Muscle of leg (tissue), 11 donors: Measurements from ENCODE around the gene SLC27A3. TPM values are rescaled to one million over a fixed set of nuclear protein-coding genes. Genes with fewer than 3 reads are reported as not detected.

Source experiments
- DNase-seq: peaks from one replicate; pipeline ENCODE4 v3.0.0; 2013
- H3K27ac ChIP-seq: one replicate; pipeline ENCODE4 v1.5.1; 2013; ENCODE audit warnings: mild to moderate bottlenecking, low read length, control low read depth
- H3K27me3 ChIP-seq: one replicate; pipeline ENCODE4 v1.6.1; 2013; ENCODE audit warnings: low read length; ENCODE audit not compliant: control insufficient read depth, insufficient read depth
- H3K36me3 ChIP-seq: one replicate; pipeline ENCODE4 v1.6.1; 2013; ENCODE audit warnings: low read length; ENCODE audit not compliant: control insufficient read depth, insufficient read depth
- H3K4me1 ChIP-seq: one replicate; pipeline ENCODE4 v1.6.1; 2013; ENCODE audit warnings: low read length; ENCODE audit not compliant: control insufficient read depth, insufficient read depth
- H3K4me3 ChIP-seq: one replicate; pipeline ENCODE4 v1.5.1; 2013; ENCODE audit warnings: low read length, control low read depth
- H3K9me3 ChIP-seq: replicated peaks from 2 replicates; pipeline ENCODE4 v1.6.1; 2013; ENCODE audit warnings: low read depth, low read length; ENCODE audit not compliant: control insufficient read depth
- WGBS: methylation state at CpG from one replicate; pipeline ENCODE4 v1.1.5; 2013; ENCODE audit warnings: missing lambda C conversion rate; ENCODE audit not compliant: insufficient coverage; 5-methylcytosine and 5-hydroxymethylcytosine counted together
- polyA plus RNA-seq, 8 donors: library from polyadenylated mRNA; unstranded; fragments of 120-200 nt; gene quantifications; one replicate each; pipeline versions ENCODE4 v1.2.1 to v1.2.3, GENCODE V29; 2013; ENCODE audit warnings: inconsistent platforms in 1 of 8, low replicate concordance in 1 of 8; ENCODE audit not compliant: insufficient read length in 8 of 8, insufficient read depth in 1 of 8
- total RNA-seq: library from RNA; stranded (reverse); fragments of 120-200 nt; gene quantifications from one replicate; pipeline ENCODE4 v1.2.4, GENCODE V29; 2013

The SLC27A3 gene
- total and polyA plus RNA-seq, 9 donors = 17.7 to 32.7 (median 25.9) TPM

DNA sequence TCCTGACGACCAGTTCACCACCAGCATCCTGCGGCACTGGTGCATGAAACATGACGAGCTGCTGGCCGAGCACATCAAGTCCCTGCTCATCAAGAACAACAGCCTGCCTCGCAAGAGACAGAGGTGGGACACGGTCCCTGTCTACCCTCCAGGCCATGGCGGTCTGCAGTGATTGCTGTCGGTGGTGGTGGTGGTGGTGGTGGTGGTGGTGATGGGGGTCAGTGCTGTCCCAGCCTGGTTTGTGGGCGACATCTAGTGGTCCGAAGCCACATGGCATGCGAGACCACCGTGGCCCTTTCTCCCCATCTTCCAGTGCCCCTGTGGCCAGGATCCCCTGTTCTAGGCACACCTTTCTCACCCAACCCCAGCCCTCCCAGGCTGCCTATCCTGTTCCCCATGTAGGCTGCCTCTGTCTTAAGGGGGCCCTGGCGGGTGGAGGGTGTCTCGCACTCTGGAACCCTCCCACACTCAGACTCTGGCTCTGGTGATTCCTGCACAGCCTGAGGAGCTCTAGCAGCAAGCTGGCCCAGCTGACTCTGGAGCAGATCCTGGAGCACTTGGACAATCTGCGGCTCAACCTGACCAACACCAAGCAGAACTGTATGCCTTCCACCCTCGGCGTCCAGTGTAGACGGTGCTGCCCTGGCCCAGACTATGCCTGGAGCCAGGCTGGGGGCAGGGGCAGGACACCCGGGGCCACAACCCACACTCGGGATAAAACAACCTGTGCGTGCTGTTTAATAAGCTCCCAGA lies 3.2 kb upstream of the SLC27A3 start:
- no peaks in the 10 kb centered on the region for H3K27me3 ChIP-seq
- no peak overlapping the region for H3K4me3 ChIP-seq
- no peak overlapping the region for H3K27ac ChIP-seq
- WGBS = 59% methylated on average over 10 of the region's 21 CpGs
- DNase-seq = no peak
- peaks cover 56% of the 10 kb centered on the region for H3K36me3 ChIP-seq
- H3K9me3 ChIP-seq = no peaks in the 10 kb centered on the region
- peaks cover 49% of the 10 kb centered on the region for H3K4me1 ChIP-seq

DNA sequence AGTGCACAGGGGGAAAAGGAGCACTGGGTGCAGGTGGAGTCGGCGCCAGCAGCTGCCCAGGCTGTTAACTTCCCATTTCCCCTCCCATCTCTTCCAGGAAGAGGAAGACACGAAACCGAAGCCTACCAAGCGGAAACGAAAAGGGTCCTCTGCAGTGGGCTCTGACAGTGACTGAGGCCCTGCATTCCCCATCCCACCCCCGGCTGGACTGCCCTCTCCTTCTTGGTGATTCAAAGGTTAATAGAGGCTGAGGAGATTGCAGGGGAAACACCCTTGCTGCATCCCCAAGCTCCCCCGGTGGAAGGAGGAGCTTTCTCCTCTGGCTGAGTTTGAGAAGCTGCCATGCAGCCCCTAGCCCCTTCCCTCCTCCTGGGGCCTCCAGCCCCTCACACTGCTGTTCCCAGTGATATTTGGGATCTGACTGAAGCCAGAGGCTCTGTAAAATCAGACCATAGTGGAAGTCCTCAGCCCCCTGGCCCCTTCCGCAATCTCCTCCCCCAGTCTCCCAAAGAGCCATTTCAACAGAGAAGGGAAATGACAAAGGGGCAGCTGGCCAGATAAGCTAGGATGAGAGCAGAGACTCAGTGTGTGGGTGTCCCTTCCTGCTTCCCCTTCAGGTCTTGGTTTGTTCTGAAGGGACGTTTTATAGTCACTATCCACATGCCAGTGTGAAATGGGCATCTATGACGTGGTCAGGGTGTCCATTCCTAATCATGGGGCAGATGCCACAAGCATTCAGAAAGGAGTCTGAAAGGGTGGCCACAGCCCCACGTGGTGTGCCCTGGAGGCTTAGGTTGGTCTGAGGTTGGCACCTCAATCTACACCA lies 1.9 kb upstream of the SLC27A3 start:
- Histone ChIP-seq H3K27me3 (no peaks in the 10 kb centered on the region), H3K4me1 (peaks cover 52% of the 10 kb centered on the region), H3K4me3 (no peak overlapping the region), H3K27ac (peak overlapping the region; percentile 71), H3K36me3 (peaks cover 55% of the 10 kb centered on the region), H3K9me3 (no peaks in the 10 kb centered on the region)
- 45% methylated on average over 3 of the region's 12 CpGs for WGBS
- peak; percentile 66 for DNase-seq

DNA sequence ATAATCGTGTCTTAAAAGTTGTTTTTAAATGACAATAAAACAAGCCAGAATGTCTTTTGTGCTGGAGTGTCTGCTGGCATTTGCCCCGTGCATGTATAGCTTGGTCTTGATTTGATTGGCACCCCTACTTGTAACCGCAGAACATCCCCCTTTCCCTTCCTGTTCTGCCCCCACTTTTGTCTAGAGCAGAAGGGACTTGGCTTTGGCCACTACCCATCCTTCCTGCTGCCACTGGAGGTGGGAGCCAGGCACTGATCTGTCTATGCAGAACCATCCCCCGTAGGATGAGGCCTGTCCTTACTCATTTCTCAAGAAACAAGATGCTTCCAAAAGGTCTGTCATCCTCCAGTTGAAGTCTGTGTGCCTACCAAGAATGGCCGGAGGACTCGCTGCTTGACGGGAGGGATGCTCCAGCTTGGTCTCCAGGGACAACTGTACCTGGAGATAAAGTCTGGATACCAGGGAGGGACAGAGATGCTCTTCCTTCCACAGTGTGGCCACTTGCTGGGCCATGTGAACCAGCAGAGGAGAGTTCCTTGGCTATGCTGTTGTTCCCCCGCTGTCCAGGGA lies 1.1 kb upstream of the SLC27A3 start:
- peaks cover 51% of the 10 kb centered on the region for H3K36me3 ChIP-seq
- H3K27me3 ChIP-seq = no peaks in the 10 kb centered on the region
- no peak overlapping the region for H3K4me3 ChIP-seq
- peak overlapping the region; percentile 89 for H3K27ac ChIP-seq
- H3K9me3 ChIP-seq = no peaks in the 10 kb centered on the region
- H3K4me1 ChIP-seq = peaks cover 52% of the 10 kb centered on the region
- DNase-seq = no peak
- WGBS = 60% methylated on average over 3 of the region's 8 CpGs

DNA sequence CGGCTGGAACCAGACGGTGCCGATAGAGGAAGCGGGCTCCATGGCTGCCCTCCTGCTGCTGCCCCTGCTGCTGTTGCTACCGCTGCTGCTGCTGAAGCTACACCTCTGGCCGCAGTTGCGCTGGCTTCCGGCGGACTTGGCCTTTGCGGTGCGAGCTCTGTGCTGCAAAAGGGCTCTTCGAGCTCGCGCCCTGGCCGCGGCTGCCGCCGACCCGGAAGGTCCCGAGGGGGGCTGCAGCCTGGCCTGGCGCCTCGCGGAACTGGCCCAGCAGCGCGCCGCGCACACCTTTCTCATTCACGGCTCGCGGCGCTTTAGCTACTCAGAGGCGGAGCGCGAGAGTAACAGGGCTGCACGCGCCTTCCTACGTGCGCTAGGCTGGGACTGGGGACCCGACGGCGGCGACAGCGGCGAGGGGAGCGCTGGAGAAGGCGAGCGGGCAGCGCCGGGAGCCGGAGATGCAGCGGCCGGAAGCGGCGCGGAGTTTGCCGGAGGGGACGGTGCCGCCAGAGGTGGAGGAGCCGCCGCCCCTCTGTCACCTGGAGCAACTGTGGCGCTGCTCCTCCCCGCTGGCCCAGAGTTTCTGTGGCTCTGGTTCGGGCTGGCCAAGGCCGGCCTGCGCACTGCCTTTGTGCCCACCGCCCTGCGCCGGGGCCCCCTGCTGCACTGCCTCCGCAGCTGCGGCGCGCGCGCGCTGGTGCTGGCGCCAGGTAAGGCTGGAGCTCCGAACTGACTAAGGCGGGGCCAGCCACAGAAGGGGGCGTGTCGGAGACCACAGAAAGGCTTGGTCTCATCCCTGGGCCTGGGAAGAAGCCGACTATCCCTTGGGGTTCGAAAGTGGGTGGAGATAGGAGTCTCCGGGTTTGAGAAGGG lies 486 bp downstream of the SLC27A3 start:
- under 1% methylated on average over 80 of the region's 83 CpGs for WGBS
- Histone ChIP-seq H3K4me1 (peaks cover 48% of the 10 kb centered on the region), H3K4me3 (peak overlapping the region; percentile 70), H3K27me3 (no peaks in the 10 kb centered on the region), H3K27ac (peak overlapping the region; percentile 89), H3K36me3 (peaks cover 47% of the 10 kb centered on the region), H3K9me3 (no peaks in the 10 kb centered on the region)
- DNase-seq = peak; percentile 87

DNA sequence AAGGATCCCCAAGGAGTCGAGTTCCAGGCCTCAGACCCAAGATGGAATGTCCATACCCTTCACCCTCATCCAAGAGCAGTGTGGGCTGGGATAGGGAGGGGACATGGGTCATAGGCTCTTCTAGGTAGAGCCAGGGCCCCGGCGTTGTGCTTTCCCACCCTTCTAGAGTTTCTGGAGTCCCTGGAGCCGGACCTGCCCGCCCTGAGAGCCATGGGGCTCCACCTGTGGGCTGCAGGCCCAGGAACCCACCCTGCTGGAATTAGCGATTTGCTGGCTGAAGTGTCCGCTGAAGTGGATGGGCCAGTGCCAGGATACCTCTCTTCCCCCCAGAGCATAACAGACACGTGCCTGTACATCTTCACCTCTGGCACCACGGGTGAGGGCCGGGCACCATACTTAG lies 1.1 kb downstream of the SLC27A3 start:
- H3K4me1 ChIP-seq = peaks cover 47% of the 10 kb centered on the region

DNA sequence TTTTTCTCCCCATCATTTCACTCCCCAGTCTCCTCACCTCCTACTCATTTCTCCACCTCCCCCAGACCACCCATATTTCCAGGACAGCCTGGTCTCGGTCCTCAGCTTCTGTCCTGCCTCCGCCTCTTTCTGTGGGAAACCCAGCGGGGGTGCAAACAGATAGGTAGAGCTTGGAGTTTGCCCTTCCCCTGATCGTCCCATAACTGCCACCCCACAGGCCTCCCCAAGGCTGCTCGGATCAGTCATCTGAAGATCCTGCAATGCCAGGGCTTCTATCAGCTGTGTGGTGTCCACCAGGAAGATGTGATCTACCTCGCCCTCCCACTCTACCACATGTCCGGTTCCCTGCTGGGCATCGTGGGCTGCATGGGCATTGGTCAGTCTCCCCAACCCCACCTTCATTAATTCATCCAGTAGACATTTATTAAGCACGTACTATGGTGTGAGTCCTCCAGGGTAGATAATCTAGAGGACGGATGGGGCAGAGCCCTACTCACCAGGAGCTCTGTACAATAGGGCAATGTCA lies 1.7 kb downstream of the SLC27A3 start:
- WGBS = 83% methylated on average over 10 of the region's 10 CpGs
- no peak overlapping the region for H3K27ac ChIP-seq
- H3K4me1 ChIP-seq = peaks cover 46% of the 10 kb centered on the region
- H3K36me3 ChIP-seq = peaks cover 39% of the 10 kb centered on the region
- no peaks in the 10 kb centered on the region for H3K9me3 ChIP-seq
- no peak for DNase-seq
- H3K27me3 ChIP-seq = no peaks in the 10 kb centered on the region
- H3K4me3 ChIP-seq = no peak overlapping the region

More for the DNA sequence above, 1.1 kb downstream of the SLC27A3 start:
- WGBS = 62% methylated on average over 9 of the region's 10 CpGs
- no peaks in the 10 kb centered on the region for H3K27me3 ChIP-seq
- H3K4me3 ChIP-seq = peak overlapping the region; percentile 70
- H3K27ac ChIP-seq = no peak overlapping the region
- H3K9me3 ChIP-seq = no peaks in the 10 kb centered on the region
- DNase-seq = no peak
- peaks cover 44% of the 10 kb centered on the region for H3K36me3 ChIP-seq

DNA sequence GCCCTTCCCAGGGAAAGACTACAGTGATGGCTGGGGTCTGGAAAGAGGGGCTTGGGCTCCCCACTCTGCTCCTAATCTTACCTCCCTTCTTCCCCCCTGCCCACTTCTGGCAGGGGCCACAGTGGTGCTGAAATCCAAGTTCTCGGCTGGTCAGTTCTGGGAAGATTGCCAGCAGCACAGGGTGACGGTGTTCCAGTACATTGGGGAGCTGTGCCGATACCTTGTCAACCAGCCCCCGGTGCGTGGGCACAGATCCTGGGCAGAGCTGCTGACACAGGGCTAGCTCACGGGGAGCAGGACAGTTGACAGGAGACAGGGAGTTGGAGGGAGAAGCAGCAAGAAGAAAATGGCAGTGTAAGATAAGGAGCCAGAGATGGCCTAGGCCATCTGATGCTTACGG lies 2.4 kb downstream of the SLC27A3 start:
- no peak for DNase-seq
- no peaks in the 10 kb centered on the region for H3K27me3 ChIP-seq
- no peak overlapping the region for H3K27ac ChIP-seq
- 66% methylated on average over 7 of the region's 7 CpGs for WGBS
- no peak overlapping the region for H3K4me3 ChIP-seq
- H3K4me1 ChIP-seq = peaks cover 41% of the 10 kb centered on the region
- H3K36me3 ChIP-seq = peaks cover 33% of the 10 kb centered on the region
- H3K9me3 ChIP-seq = no peaks in the 10 kb centered on the region

DNA sequence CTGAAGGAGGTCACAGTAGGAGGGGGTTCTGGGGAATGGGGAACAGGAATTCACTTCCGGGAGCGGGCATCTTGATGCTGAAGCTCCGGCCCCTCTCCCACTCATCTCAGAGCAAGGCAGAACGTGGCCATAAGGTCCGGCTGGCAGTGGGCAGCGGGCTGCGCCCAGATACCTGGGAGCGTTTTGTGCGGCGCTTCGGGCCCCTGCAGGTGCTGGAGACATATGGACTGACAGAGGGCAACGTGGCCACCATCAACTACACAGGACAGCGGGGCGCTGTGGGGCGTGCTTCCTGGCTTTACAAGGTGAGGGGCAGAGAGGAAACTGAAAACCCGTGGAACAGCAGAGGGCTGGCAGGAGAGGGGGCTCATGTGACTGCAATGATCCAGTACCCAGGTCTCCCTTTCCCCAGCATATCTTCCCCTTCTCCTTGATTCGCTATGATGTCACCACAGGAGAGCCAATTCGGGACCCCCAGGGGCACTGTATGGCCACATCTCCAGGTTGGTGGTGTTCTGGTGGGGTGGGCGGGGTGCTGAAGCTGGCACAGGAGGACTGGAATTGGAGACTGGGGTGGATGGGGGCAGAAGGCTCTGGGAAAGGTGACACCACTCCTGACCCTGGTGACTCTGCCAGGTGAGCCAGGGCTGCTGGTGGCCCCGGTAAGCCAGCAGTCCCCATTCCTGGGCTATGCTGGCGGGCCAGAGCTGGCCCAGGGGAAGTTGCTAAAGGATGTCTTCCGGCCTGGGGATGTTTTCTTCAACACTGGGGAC lies 3.0 kb downstream of the SLC27A3 start:
- Histone ChIP-seq H3K27ac (no peak overlapping the region), H3K4me3 (no peak overlapping the region), H3K4me1 (peaks cover 39% of the 10 kb centered on the region), H3K27me3 (no peaks in the 10 kb centered on the region), H3K36me3 (peaks cover 27% of the 10 kb centered on the region), H3K9me3 (no peaks in the 10 kb centered on the region)
- 91% methylated on average over 15 of the region's 22 CpGs for WGBS
- no peak for DNase-seq
